Loucy (cell line): Measurements from ENCODE around the gene TMEM132C.

Source experiments
- H2AFZ ChIP-seq: fragments of 200-600 bp; sonication (generic); 2 replicates; pipeline ENCODE4 v1.6.0; 2016; ENCODE audit warnings: antibody characterized with exemption, mild to moderate bottlenecking, low read length, moderate library complexity
- H3F3A ChIP-seq: fragments of 200-600 bp; 2 replicates; pipeline ENCODE4 v1.6.0; 2016; ENCODE audit warnings: antibody characterized with exemption, low read depth, mild to moderate bottlenecking
- H3K27me3 ChIP-seq: fragments of 200-600 bp; sonication (generic); 2 replicates; pipeline ENCODE4 v1.6.1; 2014; ENCODE audit warnings: low read length, mild to moderate bottlenecking; ENCODE audit not compliant: insufficient read depth, poor library complexity, severe bottlenecking
- H3K36me3 ChIP-seq: fragments of 200-600 bp; sonication (generic); 2 replicates; pipeline ENCODE4 v1.6.1; 2016; ENCODE audit warnings: low read length; ENCODE audit not compliant: insufficient read depth
- H3K4me1 ChIP-seq: fragments of 200-600 bp; sonication (generic); 2 replicates; pipeline ENCODE4 v1.5.1; 2014; ENCODE audit warnings: low read length, mild to moderate bottlenecking; ENCODE audit not compliant: insufficient read depth, poor library complexity, severe bottlenecking
- H3K4me2 ChIP-seq: fragments of 200-600 bp; sonication (generic); 2 replicates; pipeline ENCODE4 v1.6.0; 2014; ENCODE audit warnings: antibody characterized with exemption, low read length, low read depth, mild to moderate bottlenecking; ENCODE audit not compliant: poor library complexity, severe bottlenecking
- H3K4me3 ChIP-seq: fragments of 200-600 bp; sonication (generic); 2 replicates; pipeline ENCODE4 v1.5.1; 2014; ENCODE audit warnings: low read length, mild to moderate bottlenecking, mixed read lengths; ENCODE audit not compliant: poor library complexity, severe bottlenecking
- H3K79me2 ChIP-seq: fragments of 200-600 bp; sonication (generic); 2 replicates; pipeline ENCODE4 v1.6.1; 2014; ENCODE audit warnings: low read length; ENCODE audit not compliant: insufficient read depth
- H3K9ac ChIP-seq: fragments of 200-600 bp; sonication (generic); 2 replicates; pipeline ENCODE4 v1.6.0; 2014; ENCODE audit warnings: mild to moderate bottlenecking, low read depth, low read length, moderate library complexity; ENCODE audit not compliant: poor library complexity, severe bottlenecking
- H3K9me2 ChIP-seq: fragments of 200-600 bp; sonication (generic); replicated peaks from 2 replicates; pipeline ENCODE4 v1.6.1; 2016; ENCODE audit warnings: low read depth, low read length, mixed read lengths
- H3K9me3 ChIP-seq: fragments of 200-600 bp; sonication (generic); 2 replicates; pipeline ENCODE4 v1.6.1; 2014; ENCODE audit warnings: mild to moderate bottlenecking, antibody characterized with exemption, low read length, low read depth; ENCODE audit not compliant: insufficient read depth
- H4K20me1 ChIP-seq: fragments of 200-600 bp; sonication (generic); 2 replicates; pipeline ENCODE4 v1.6.0; 2014; ENCODE audit warnings: antibody characterized with exemption, low read length, mild to moderate bottlenecking; ENCODE audit not compliant: insufficient read depth, poor library complexity, severe bottlenecking
- EZH2phosphoT487 ChIP-seq: fragments of 200-600 bp; IDR thresholded peaks from 2 replicates; pipeline ENCODE4 v1.6.1; 2018; ENCODE audit warnings: antibody characterized with exemption, mild to moderate bottlenecking, moderate library complexity, borderline replicate concordance
- TF ChIP-seq, protein P1 (sequence below): fragments of 200-600 bp; sonication (generic); conservative IDR thresholded peaks from 2 replicates; pipeline ENCODE4 v1.5.1; 2014; ENCODE audit warnings: mild to moderate bottlenecking, antibody characterized with exemption, low read length

TMEM132C gene

DNA sequence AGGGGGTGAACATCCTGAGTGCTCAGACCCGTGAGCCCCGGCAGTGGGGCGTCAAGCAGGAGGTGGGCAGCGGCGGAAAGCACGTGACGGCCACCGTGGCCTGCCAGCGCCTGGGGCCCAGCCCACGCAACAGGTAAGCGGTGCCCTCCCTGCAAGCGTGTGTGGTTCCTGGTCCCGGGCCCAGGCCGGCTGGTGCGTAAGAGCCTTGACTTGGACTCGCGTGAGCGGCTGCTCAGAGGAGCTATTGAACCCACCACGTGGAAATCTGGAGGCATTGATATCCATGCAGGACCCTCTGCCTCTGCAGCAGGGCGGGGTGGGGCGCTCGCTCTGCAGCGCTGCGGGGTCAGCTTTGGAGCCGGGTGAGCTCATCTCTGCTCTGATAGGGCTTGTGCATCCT is 277.0 kb downstream of the TMEM132C start:
- H3K9ac ChIP-seq, result no peak overlapping the region
- TF ChIP-seq, protein P1, sequence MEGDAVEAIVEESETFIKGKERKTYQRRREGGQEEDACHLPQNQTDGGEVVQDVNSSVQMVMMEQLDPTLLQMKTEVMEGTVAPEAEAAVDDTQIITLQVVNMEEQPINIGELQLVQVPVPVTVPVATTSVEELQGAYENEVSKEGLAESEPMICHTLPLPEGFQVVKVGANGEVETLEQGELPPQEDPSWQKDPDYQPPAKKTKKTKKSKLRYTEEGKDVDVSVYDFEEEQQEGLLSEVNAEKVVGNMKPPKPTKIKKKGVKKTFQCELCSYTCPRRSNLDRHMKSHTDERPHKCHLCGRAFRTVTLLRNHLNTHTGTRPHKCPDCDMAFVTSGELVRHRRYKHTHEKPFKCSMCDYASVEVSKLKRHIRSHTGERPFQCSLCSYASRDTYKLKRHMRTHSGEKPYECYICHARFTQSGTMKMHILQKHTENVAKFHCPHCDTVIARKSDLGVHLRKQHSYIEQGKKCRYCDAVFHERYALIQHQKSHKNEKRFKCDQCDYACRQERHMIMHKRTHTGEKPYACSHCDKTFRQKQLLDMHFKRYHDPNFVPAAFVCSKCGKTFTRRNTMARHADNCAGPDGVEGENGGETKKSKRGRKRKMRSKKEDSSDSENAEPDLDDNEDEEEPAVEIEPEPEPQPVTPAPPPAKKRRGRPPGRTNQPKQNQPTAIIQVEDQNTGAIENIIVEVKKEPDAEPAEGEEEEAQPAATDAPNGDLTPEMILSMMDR, result no peak
- no peak for TF ChIP-seq EZH2phosphoT487
- H3K27me3 ChIP-seq, result no peaks in the 10 kb centered on the region
- no peaks in the 10 kb centered on the region for H3K9me2 ChIP-seq
- no peaks in the 10 kb centered on the region for H3K36me3 ChIP-seq
- no peaks in the 10 kb centered on the region for H3K4me1 ChIP-seq
- no peaks in the 10 kb centered on the region for H4K20me1 ChIP-seq
- no peaks in the 10 kb centered on the region for H3K9me3 ChIP-seq
- no peak overlapping the region for H3K4me2 ChIP-seq
- no peak overlapping the region for H2AFZ ChIP-seq
- H3K4me3 ChIP-seq, result no peak overlapping the region
- no peaks in the 10 kb centered on the region for H3F3A ChIP-seq
- no peaks in the 10 kb centered on the region for H3K79me2 ChIP-seq

DNA sequence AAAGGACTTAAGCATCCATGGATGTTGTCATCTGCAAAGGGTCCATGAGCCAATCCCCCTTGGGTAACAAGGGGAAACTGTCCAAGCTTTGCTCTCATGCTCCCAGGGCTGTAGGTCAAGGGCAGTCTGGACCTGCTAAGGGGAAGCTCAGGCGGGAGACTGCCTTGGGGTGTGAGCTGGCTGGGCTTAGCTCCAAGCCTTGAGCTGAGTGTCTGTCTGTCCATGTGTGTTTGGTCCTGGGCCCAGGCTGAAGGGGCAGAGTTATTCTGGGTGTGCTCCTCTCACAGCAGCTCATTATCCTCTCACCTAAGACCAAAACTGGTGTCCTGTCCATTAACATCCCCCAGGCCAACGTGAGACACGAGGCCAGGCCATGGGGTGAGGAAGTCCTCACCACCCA is 282.0 kb downstream of the TMEM132C start:
- Histone ChIP-seq H3K4me2 (no peak overlapping the region), H3K9me2 (no peaks in the 10 kb centered on the region), H3K36me3 (no peaks in the 10 kb centered on the region), H3K9me3 (no peaks in the 10 kb centered on the region), H2AFZ (no peak overlapping the region), H3K4me3 (no peak overlapping the region), H3K4me1 (no peaks in the 10 kb centered on the region), H3K79me2 (no peaks in the 10 kb centered on the region), H3K27me3 (no peaks in the 10 kb centered on the region), H4K20me1 (no peaks in the 10 kb centered on the region), H3F3A (no peaks in the 10 kb centered on the region), H3K9ac (no peak overlapping the region)
- TF ChIP-seq, protein P1, result no peak
- TF ChIP-seq EZH2phosphoT487, result no peak

DNA sequence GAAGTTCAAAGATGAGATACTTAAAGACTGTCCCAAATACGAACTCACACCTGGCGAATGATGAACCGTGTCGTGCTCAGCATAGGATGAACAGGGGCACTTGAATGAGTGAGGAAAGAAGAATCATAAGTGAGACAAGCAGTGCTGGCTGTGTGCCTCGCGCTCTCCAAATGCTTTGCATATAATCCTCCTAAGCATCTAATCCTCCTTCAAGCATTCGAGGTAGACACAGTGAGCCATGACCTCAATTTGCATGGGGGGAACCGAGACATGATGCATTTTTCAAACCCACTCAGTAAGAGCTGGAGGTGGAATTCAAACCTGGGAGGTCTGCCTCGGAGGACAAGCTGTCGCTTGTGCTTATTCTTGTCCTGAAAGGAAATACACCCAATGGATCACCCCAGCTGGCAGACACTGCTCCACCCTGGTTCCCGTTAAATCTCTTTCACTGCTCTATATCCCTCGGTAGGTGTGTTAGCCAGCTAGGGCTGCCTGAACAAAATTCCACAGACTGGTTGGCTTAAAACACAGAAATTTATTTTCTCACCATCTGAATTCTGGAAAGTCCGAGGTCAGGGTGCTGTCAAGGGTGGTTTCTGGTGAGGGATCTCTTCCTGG is 282.7 kb downstream of the TMEM132C start:
- no peaks in the 10 kb centered on the region for H3K9me3 ChIP-seq
- no peaks in the 10 kb centered on the region for H4K20me1 ChIP-seq
- H3K27me3 ChIP-seq, result no peaks in the 10 kb centered on the region
- H3K36me3 ChIP-seq, result no peaks in the 10 kb centered on the region
- no peak overlapping the region for H3K9ac ChIP-seq
- TF ChIP-seq, protein P1, result no peak
- TF ChIP-seq EZH2phosphoT487, result no peak
- no peak overlapping the region for H3K4me3 ChIP-seq
- no peak overlapping the region for H2AFZ ChIP-seq
- no peaks in the 10 kb centered on the region for H3F3A ChIP-seq
- no peaks in the 10 kb centered on the region for H3K79me2 ChIP-seq
- H3K9me2 ChIP-seq, result no peaks in the 10 kb centered on the region
- no peak overlapping the region for H3K4me2 ChIP-seq
- no peaks in the 10 kb centered on the region for H3K4me1 ChIP-seq
